ENCODE data around the gene GTF3A. TPM values are rescaled to one million over a fixed set of nuclear protein-coding genes. Genes with fewer than 3 reads are reported as not detected.
"Not testable (repeated sequence)": the region's sequence is repeated elsewhere in the genome, so short reads cannot be mapped to it uniquely, and the experiment has no call there.

The GTF3A gene
- total RNA-seq, 2 donors from 2014 or later: 114 to 226 TPM

DNA sequence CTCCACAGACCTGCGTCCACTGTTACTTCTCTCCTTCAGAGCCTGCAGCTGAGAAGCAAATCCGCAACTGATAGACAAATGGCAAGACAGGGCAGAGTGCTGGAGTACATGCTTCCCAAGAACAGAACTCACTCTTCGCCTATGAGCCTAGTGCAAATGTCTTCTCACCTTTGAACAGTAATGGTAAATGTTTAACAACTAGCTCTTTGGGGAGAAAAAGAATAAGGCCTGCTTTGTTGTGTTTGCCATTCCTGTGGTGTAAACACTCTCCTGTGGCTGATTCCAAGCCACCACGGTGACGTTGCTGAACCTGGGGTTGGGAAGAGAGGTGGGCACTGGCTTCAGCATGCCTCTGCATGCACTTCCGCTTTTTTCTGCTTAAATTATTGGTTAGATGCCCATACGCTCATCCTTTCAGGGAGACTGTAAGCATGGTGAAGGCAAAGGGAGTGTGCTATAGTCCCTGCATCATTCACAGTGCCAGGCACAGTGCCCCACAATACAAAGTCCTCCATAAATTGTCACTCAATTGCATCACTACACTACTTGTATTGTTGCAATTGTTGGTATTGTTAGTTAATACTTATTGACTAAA, 28.1 kb upstream of the GTF3A start:
- no peak for ATAC-seq (replicated peaks)
- H3K9me3 Mint-ChIP-seq: no peaks in the 10 kb centered on the region
- no peak overlapping the region for H3K4me3 Mint-ChIP-seq
- H3K36me3 Mint-ChIP-seq (ENCODE audit: low read depth): no peaks in the 10 kb centered on the region
- no peaks in the 10 kb centered on the region for H3K4me1 Mint-ChIP-seq
- H3K27me3 Mint-ChIP-seq: peaks cover 4% of the 10 kb centered on the region
- no peak overlapping the region for H3K27ac Mint-ChIP-seq

DNA sequence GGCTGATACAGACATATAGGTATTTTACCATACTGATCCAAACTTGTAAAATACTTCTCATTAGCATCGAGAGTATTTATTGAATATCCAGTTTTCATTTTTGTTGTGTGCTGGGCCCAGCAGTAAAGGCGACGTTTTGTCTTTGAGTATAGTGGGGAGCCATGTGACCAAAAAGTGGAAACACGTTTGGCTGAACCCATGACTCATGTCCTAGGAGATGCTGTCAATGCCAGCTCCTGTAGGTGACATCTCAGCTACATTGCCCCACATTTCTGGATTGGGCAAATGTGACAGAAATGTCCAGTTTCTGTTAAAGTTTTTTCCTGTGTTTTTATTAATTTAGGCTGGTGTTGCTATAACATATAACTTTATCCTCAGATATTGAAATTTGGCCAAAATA, 26.1 kb upstream of the GTF3A start:
- H3K27me3 Mint-ChIP-seq: peaks cover 4% of the 10 kb centered on the region
- no peak overlapping the region for H3K27ac Mint-ChIP-seq
- no peaks in the 10 kb centered on the region for H3K4me1 Mint-ChIP-seq
- ATAC-seq (replicated peaks): no peak
- H3K4me3 Mint-ChIP-seq: no peak overlapping the region
- H3K9me3 Mint-ChIP-seq: no peaks in the 10 kb centered on the region
- no peaks in the 10 kb centered on the region for H3K36me3 Mint-ChIP-seq (ENCODE audit: low read depth)

DNA sequence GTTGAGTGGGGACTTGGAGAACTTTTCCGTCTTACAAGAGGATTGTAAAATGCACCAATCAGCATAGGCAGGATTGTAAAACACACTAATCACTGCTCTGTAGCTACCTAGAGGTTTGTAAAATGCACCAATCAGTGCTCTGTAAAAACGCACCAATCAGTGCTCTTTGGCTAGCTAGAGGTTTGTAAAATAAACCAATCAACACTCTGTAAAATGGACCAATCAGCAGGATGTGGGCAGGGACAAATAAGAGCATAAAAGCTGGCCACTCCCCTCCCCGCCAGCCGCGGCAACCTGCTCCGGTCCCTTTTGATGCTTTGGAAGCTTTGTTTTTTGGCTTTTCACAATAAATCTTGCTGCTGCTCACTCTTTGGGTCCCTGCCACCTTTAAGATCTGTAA, 24.0 kb upstream of the GTF3A start:
- H3K4me1 Mint-ChIP-seq; H3K9me3 Mint-ChIP-seq; H3K4me3 Mint-ChIP-seq; ATAC-seq (replicated peaks); H3K27me3 Mint-ChIP-seq; H3K36me3 Mint-ChIP-seq (ENCODE audit: low read depth); H3K27ac Mint-ChIP-seq: not testable (repeated sequence)

DNA sequence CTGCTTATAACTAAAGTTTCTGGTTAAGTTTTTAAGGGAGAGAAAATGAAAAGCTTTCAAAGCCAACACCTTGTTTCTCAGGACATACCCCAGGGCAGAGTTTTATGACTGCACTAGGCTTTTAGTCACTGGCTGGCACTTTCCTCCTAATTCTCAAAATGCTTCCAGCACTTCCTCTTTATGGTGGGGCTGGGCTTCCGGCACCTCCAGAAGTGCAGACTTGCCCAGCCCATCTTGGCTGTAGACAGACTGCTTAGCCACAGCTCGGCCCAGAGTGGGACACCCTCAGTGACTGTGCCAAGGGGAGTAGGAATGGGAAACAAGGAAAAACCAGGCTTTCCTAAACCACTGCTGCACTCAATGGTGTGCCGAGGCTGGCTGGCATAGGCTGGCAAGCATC, 23.2 kb upstream of the GTF3A start:
- peaks cover 4% of the 10 kb centered on the region for H3K27me3 Mint-ChIP-seq
- H3K36me3 Mint-ChIP-seq (ENCODE audit: low read depth): no peaks in the 10 kb centered on the region
- no peak for ATAC-seq (replicated peaks)
- no peaks in the 10 kb centered on the region for H3K9me3 Mint-ChIP-seq
- no peak overlapping the region for H3K27ac Mint-ChIP-seq
- no peaks in the 10 kb centered on the region for H3K4me1 Mint-ChIP-seq
- H3K4me3 Mint-ChIP-seq: no peak overlapping the region

DNA sequence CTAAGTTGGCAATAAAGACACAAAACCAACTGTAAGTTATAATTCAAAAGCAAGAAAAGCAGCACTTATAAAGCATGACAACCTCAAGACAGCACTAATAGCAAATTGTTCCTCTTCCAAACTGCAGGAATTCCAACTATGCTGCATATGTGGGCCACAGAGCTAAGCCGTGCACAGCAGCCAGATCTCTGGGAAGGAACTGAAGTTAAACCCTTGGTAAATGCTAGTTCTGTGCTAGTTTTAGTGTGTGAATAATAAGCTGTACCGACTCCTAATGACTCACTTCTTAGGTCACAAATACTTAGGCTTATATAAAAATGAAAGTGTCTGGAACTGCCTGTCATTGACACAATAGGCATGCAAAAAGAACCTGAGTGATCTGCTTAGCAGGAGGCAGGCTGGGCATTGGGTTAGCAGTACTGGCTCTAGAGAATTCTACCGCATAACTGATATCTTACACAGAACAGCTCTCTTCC, 21.2 kb upstream of the GTF3A start:
- Mint-ChIP-seq H3K27me3 (peaks cover 11% of the 10 kb centered on the region), H3K9me3 (no peaks in the 10 kb centered on the region), H3K36me3 (ENCODE audit: low read depth) (no peaks in the 10 kb centered on the region), H3K4me3 (no peak overlapping the region), H3K4me1 (no peaks in the 10 kb centered on the region), H3K27ac (no peak overlapping the region)
- peak; percentile 52 for ATAC-seq (replicated peaks)

DNA sequence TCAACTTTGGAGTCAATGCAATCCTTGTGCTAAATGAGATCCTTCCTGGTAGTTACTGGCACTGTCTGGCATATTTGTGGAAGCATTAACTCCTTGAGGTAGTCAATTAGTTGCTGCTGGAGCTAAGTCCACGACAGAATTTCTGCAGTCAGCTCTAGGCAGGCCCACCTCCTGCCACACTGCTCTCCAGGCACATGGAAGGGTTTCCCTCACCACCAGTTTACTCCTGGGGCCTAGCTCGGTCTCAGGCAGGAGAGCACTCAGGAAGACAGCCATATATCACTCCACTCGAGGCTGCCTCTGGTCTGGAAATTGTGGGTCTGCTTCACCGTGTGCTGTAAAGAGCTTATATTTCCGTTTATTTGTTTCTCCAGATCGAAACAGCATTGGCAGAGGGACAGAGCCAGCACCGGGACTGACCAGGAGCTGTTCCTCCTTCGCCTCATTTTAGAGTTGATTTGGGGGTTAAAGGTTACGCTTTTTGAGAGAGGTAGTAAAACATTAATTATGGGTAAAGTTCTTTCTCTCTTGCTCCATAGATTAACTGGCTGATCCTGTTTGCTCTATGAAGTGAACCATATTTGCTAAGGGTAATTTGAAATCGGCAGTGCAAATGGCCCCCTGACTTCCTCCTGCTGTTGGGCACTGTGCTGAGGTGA, 20.6 kb upstream of the GTF3A start:
- no peaks in the 10 kb centered on the region for H3K9me3 Mint-ChIP-seq
- H3K27me3 Mint-ChIP-seq: peaks cover 10% of the 10 kb centered on the region
- H3K27ac Mint-ChIP-seq: no peak overlapping the region
- H3K4me3 Mint-ChIP-seq: no peak overlapping the region
- H3K36me3 Mint-ChIP-seq (ENCODE audit: low read depth): no peaks in the 10 kb centered on the region
- H3K4me1 Mint-ChIP-seq: no peaks in the 10 kb centered on the region
- ATAC-seq (replicated peaks): no peak

DNA sequence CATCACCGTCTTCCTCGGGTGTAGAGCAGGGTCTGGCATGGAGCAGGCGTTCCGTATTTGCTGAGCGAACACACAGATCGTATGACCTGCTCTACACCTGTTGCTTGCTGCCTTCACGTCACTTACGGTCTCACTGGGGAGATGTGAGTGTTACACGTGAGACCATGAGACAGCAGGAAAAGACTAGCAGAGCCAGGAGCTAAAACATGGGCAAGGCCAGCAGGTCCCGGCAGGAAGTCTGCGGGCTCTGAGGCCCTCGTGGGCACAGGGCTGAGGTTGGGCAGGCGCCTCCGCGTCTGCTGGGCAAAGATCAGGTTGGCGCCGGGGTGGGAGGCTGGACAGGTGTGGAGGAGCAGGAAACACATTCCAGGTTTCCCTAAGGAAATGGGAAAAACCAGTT, 19.7 kb upstream of the GTF3A start:
- Mint-ChIP-seq H3K36me3 (ENCODE audit: low read depth) (no peaks in the 10 kb centered on the region), H3K27ac (no peak overlapping the region), H3K4me1 (no peaks in the 10 kb centered on the region), H3K27me3 (peaks cover 13% of the 10 kb centered on the region), H3K4me3 (no peak overlapping the region), H3K9me3 (no peaks in the 10 kb centered on the region)
- no peak for ATAC-seq (replicated peaks)

DNA sequence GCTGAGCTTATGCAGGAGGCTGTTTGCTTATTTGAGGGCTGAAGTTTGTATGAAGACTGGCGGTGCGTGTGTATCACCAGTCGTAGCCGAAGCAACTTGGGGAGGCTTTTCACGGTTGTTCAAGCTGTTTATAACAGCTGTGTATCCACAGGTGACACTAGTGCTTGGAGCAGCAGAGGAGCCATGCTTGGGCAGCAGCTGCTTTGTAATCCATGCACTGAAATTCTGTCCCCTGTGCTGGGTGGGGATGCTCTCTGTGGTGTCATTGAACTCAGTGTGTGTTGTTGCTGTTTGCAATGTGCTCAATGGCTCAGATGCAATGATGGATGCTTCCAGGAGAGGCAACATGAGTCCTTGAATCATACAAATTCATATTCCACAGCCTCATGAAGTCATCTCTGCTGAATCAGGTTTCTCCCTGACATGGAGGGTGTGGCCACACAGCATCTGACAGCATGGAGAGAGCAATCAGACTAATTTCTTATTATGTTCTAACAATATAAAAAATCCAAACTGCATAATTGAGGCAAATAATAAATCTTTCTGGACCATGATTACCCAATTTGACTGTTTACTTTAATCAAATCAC, 18.8 kb upstream of the GTF3A start:
- no peaks in the 10 kb centered on the region for H3K36me3 Mint-ChIP-seq (ENCODE audit: low read depth)
- H3K4me3 Mint-ChIP-seq: no peak overlapping the region
- H3K4me1 Mint-ChIP-seq: no peaks in the 10 kb centered on the region
- peaks cover 14% of the 10 kb centered on the region for H3K27me3 Mint-ChIP-seq
- no peaks in the 10 kb centered on the region for H3K9me3 Mint-ChIP-seq
- ATAC-seq (replicated peaks): peak; percentile 39
- no peak overlapping the region for H3K27ac Mint-ChIP-seq

DNA sequence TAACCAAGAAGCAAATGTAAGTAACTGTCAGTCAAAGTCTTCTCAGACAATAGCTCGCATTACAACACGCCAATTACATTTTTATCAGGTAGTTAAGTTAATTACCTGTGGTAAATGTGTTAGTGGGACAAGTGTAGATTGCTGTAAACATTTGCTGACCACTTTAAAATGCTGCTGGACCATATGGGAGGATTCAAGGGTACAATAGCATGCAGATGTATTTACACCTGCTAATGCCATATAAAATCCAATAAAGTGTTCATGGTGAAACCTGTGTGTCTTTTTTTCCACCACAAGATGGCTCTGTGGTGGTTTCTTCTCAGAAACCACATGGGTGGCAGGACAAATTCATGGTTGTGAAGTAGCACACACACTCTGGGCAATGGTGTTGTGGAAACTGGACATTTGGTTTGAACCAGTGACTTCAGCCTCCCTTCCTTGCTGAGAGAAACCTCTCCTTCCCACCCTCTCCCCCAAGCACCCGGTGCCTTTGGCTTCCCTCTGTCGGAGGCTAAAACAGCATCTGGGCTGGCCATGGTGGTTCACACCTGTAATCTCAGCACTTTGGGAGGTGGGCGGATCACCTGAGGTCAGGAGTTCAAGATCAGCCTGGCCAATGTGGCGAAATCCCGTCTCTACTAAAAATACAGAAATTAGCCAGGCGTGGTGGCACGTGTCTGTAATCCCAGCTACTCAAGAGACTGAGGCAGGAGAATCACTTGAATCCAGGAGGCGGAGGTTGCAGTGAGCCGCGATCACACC, 18.1 kb upstream of the GTF3A start:
- Mint-ChIP-seq H3K4me3 (no peak overlapping the region), H3K9me3 (no peaks in the 10 kb centered on the region), H3K4me1 (no peaks in the 10 kb centered on the region), H3K36me3 (ENCODE audit: low read depth) (no peaks in the 10 kb centered on the region), H3K27ac (no peak overlapping the region), H3K27me3 (peaks cover 14% of the 10 kb centered on the region)
- peak; percentile 76 for ATAC-seq (replicated peaks)

DNA sequence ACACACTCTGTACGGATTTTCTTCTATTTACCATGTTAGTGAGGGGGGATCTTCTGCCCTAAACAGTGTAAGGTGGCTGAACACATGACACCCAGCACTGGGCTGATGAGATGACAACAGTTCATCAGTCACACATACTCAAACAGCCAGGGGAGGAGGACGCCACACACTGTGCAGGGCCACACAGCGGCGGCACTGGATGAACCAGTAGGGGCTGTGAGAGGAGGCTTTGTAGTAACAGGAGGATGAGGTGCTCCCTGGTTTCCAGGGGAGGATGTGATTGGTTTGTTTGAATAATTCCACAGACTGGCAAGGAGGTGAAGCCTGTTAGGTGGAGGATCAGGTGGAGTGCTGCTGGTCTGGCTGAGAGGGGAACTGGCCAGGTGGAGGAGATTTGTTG, 16.3 kb upstream of the GTF3A start:
- no peaks in the 10 kb centered on the region for H3K9me3 Mint-ChIP-seq
- H3K27ac Mint-ChIP-seq: no peak overlapping the region
- no peak for ATAC-seq (replicated peaks)
- no peaks in the 10 kb centered on the region for H3K36me3 Mint-ChIP-seq (ENCODE audit: low read depth)
- peaks cover 18% of the 10 kb centered on the region for H3K27me3 Mint-ChIP-seq
- no peaks in the 10 kb centered on the region for H3K4me1 Mint-ChIP-seq
- no peak overlapping the region for H3K4me3 Mint-ChIP-seq

DNA sequence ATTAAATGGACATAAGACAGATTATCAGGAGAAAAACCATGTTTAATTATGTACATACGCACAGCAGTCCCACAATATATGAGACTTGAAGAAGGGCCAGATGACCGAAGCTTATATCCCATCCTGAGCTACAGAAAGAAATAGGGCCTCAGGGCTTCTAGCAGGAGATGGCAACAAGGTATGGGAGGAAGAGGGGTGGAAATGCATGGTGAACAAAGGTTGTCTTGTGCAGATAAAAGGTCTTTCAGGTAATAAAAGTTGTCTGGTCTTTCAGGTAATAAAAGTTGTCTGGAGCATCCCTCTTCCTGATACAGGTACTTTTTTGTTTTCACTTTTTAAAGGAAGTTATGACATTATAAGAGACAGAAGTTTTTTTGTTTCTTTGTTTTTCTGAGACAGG, 15.4 kb upstream of the GTF3A start:
- Mint-ChIP-seq H3K9me3 (no peaks in the 10 kb centered on the region), H3K27me3 (peaks cover 18% of the 10 kb centered on the region), H3K4me1 (no peaks in the 10 kb centered on the region), H3K36me3 (ENCODE audit: low read depth) (no peaks in the 10 kb centered on the region), H3K27ac (no peak overlapping the region), H3K4me3 (no peak overlapping the region)
- no peak for ATAC-seq (replicated peaks)

DNA sequence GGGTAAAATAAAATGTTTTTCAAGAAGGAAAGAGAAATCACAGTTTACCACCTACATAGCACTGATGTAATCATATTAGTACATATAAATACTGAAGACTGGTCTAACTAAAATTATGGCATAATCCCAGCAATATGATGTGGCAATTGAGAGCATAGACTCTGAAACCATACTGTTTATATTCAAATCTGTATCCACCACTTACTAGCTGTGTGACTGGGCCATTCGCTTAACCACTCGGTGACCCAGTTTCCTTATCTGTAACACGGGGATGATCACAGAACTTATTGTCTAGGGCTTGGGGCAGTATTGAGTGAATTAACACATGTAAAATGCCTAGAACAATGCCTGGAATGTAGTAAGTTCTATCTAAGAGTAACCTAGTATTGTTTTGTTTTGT, 13.1 kb upstream of the GTF3A start:
- Mint-ChIP-seq H3K27me3 (peaks cover 18% of the 10 kb centered on the region), H3K4me1 (no peaks in the 10 kb centered on the region)

DNA sequence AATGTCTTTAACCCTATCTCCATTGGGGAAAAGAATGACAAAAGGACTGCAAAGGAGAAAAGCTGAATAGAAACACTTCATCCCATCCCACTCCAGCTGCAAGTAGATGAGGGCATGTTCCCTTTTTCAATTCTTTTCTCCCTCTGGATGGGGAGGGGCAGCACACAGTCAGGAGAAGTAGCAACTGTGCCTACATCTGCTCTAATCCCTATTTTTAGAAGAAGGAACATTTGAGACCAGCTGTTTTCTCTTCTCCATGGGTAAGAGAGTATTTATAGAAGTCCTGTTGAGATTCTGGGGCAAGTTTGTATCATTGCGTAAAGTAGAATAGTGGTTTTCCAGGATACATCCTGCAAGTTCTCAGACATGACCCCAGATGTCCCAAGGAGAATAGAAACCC, 9.3 kb upstream of the GTF3A start:
- no peak overlapping the region for H3K4me3 Mint-ChIP-seq
- no peaks in the 10 kb centered on the region for H3K9me3 Mint-ChIP-seq
- no peak for ATAC-seq (replicated peaks)
- H3K27ac Mint-ChIP-seq: no peak overlapping the region
- H3K27me3 Mint-ChIP-seq: peaks cover 5% of the 10 kb centered on the region
- no peaks in the 10 kb centered on the region for H3K36me3 Mint-ChIP-seq (ENCODE audit: low read depth)
- peaks cover 7% of the 10 kb centered on the region for H3K4me1 Mint-ChIP-seq

More for the DNA sequence above, 13.1 kb upstream of the GTF3A start:
- no peak overlapping the region for H3K27ac Mint-ChIP-seq
- H3K4me3 Mint-ChIP-seq: no peak overlapping the region
- peak; percentile 86 for ATAC-seq (replicated peaks)
- no peaks in the 10 kb centered on the region for H3K36me3 Mint-ChIP-seq (ENCODE audit: low read depth)
- no peaks in the 10 kb centered on the region for H3K9me3 Mint-ChIP-seq

DNA sequence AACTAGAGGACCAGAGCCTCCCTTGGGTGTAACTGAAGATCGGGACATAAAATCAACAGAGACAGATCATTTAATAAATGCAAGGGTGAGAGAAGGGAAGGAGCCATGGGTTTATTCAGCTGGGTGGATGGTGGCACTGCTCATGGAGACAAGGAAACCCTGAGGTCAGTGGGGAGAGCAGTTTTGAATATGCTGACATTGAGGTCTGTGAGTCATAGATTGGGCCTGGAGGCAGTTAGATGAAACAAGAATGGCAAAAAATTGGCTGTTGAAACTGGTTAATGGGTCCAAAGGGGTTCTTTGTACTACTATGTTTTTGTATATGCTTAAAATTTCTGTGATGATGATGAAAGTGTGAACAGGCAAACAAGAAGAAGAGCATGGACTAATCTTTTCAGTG, 5.1 kb upstream of the GTF3A start:
- Mint-ChIP-seq H3K27ac (peak overlapping the region; percentile 15), H3K36me3 (ENCODE audit: low read depth) (peaks cover 9% of the 10 kb centered on the region), H3K4me1 (peaks cover 17% of the 10 kb centered on the region), H3K4me3 (no peak overlapping the region), H3K9me3 (no peaks in the 10 kb centered on the region), H3K27me3 (no peaks in the 10 kb centered on the region)
- ATAC-seq (replicated peaks): peak; percentile 45
